Thyroid gland (tissue), 4 donors: ENCODE results near the gene DNAH1. TPM values are rescaled to one million over a fixed set of nuclear protein-coding genes. Genes with fewer than 3 reads are reported as not detected.

ENCODE experiments used
- DNase-seq, 2 donors: peaks; one replicate each; pipeline ENCODE4 v3.0.0-alpha.2; 2019
- H3K27ac ChIP-seq, 3 donors: fragments of 200-600 bp; sonication (generic); 1 replicate in 2 of 3; 2 replicates in 1 of 3; pipeline ENCODE4 v1.5.1; 2016 to 2019; ENCODE audit warnings: mild to moderate bottlenecking in 1 of 3, moderate library complexity in 1 of 3
- H3K27me3 ChIP-seq: fragments of 200-600 bp; sonication (generic); one replicate; pipeline ENCODE4 v1.5.1; 2019
- H3K36me3 ChIP-seq, 2 donors: fragments of 200-600 bp; sonication (generic); one replicate each; pipeline ENCODE4 v1.5.1; 2016 to 2019
- H3K4me1 ChIP-seq, 2 donors: fragments of 200-600 bp; sonication (generic); one replicate each; pipeline ENCODE4 v1.5.1; 2017 to 2019
- H3K4me3 ChIP-seq, 3 donors: fragments of 200-600 bp; sonication (generic); replicated peaks in 1 of 3; 1 replicate in 2 of 3; 2 replicates in 1 of 3; pipeline ENCODE4 v1.5.1; 2016; ENCODE audit warnings: mild to moderate bottlenecking in 1 of 3
- H3K9me3 ChIP-seq: fragments of 200-600 bp; sonication (generic); one replicate; pipeline ENCODE4 v1.5.1; 2017
- POLR2A ChIP-seq, 2 donors: fragments of 450-650 bp; IDR thresholded peaks; one replicate each; pipeline ENCODE4 v1.6.1; 2017; ENCODE audit warnings: antibody characterized with exemption in 2 of 2, mild to moderate bottlenecking in 2 of 2, moderate library complexity in 1 of 2
- WGBS, 2 donors: methylation state at CpG; one replicate each; pipeline ENCODE4 v1.1.5; 2017; 5-methylcytosine and 5-hydroxymethylcytosine counted together
- intact Hi-C: fragments of 100-400 bp; cut with DNase I; formaldehyde crosslinking; loops from one replicate; pipeline ENCODE4 v1.15.1; 2023
- total RNA-seq, 4 donors: library from RNA; depleted of rRNA; stranded (reverse); fragments of >200 nt; gene quantifications; one replicate each; pipeline ENCODE4 v1.2.3, GENCODE V29; 2016
- TF ChIP-seq, protein P1 (sequence below), 6 experiments: fragments of 200-600 bp in 3 of 6; fragments of 450-650 bp in 3 of 6; sonication (generic) in 3 of 6; IDR thresholded peaks; one replicate each; pipeline ENCODE4 v1.5.1; 2016 to 2019; ENCODE audit warnings: antibody characterized with exemption in 6 of 6, mild to moderate bottlenecking in 2 of 6, inconsistent platforms in 1 of 6, moderate library complexity in 1 of 6

DNAH1 gene
- total RNA-seq, 4 donors from 2014 or later: 4.6 to 14.2 (median 7.5) TPM

DNA sequence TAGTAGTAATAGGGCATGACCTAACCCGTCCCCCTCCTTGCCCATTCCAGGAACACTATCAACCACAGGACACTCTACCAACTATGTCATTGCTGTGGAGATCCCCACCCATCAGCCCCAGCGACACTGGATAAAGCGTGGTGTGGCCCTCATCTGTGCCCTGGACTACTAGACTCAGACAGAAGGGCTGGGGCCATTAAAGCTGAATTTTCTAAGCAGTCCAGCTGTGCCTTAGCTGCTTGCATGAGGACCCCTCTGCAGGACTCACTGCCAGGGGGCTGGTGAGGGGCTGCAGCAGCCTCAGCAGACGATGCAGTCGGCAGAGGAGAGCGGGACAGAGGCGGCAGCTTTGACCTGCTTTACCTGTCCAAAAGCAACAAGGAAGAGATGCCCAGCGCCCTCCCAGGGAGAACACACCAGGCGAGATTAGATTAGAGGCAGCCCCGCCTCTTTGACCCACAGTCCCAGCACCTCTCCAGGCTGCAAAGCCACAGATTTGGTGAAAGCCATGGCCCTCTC lies 84.2 kb downstream of the DNAH1 start:
- Histone ChIP-seq H3K9me3 (no peaks in the 10 kb centered on the region), H3K27ac (no peak overlapping the region), H3K27me3 (no peaks in the 10 kb centered on the region), H3K4me1 (no peaks in the 10 kb centered on the region), H3K4me3 (no peak overlapping the region), H3K36me3 (peaks cover 40 to 43% of the 10 kb centered on the region in 2 donors)
- intact Hi-C loops: loop anchor here (10.0 kb wide), 1 partner anchor 166 kb away; the partner anchor contains the start of gene TWF2
- 92 to 95% methylated on average over 4 to 10 of the region's 10 CpGs for WGBS, 2 donors
- TF ChIP-seq, protein P1, sequence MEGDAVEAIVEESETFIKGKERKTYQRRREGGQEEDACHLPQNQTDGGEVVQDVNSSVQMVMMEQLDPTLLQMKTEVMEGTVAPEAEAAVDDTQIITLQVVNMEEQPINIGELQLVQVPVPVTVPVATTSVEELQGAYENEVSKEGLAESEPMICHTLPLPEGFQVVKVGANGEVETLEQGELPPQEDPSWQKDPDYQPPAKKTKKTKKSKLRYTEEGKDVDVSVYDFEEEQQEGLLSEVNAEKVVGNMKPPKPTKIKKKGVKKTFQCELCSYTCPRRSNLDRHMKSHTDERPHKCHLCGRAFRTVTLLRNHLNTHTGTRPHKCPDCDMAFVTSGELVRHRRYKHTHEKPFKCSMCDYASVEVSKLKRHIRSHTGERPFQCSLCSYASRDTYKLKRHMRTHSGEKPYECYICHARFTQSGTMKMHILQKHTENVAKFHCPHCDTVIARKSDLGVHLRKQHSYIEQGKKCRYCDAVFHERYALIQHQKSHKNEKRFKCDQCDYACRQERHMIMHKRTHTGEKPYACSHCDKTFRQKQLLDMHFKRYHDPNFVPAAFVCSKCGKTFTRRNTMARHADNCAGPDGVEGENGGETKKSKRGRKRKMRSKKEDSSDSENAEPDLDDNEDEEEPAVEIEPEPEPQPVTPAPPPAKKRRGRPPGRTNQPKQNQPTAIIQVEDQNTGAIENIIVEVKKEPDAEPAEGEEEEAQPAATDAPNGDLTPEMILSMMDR (IDR thresholded peaks at IDR 0.05): no peak
- no peak for TF ChIP-seq POLR2A (IDR thresholded peaks at IDR 0.05)
- no peak for DNase-seq

DNA sequence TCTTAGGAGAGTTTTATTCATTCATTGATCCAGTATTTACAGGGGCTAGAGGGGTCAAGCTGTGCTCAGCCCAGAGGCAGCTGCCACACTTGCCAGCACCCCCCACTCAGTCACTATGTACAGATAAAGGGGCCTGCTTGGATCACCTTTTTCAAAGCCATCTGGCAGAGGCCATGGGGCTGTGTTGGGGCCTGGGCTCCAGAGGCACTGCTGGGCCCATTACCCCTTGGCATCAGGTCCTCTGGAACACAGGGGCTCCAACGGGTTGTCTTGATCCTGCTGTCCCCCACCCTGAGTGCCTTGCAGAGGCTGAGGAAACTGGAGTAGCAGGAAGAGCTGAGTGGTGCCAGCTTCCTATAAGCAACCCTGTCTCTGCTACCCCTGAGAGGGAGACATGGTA lies 84.9 kb downstream of the DNAH1 start:
- DNase-seq: no peak
- WGBS, 2 donors: 80% methylated on average over 1 of the region's 1 CpG; no CpG with 5 or more reads in 1 of the 2 donors
- no peaks in the 10 kb centered on the region for H3K27me3 ChIP-seq
- H3K9me3 ChIP-seq: no peaks in the 10 kb centered on the region
- intact Hi-C loops: loop anchor here (10.0 kb wide), 1 partner anchor 166 kb away; the partner anchor contains the start of gene TWF2
- no peaks in the 10 kb centered on the region for H3K4me1 ChIP-seq
- no peak overlapping the region for H3K4me3 ChIP-seq
- no peak for TF ChIP-seq POLR2A (IDR thresholded peaks at IDR 0.05)
- TF ChIP-seq, protein P1 (IDR thresholded peaks at IDR 0.05): no peak
- no peak overlapping the region for H3K27ac ChIP-seq
- H3K36me3 ChIP-seq: peaks cover 40 to 50% of the 10 kb centered on the region in 2 donors

DNA sequence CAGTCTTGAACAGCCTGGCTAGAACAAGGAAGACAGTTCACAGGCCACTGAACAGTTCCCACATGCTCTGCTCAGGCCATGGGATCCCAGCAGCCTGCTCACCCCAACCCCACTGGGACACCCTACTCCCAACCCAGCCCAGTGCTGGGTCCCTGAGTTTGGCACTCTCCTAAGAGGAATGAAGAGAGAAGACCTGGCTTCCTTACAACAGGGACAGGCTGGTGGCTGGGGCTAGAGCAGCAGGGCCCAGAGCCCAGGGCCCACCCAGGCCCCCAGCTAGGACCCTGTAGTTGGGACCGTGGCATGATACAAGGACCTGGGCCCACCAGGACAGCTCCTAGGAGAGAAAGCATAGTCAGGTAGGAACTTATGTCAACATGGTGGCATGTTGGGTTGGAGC lies 85.4 kb downstream of the DNAH1 start:
- intact Hi-C loops: loop anchor here (10.0 kb wide), 1 partner anchor 167 kb away; the partner anchor contains the start of gene TWF2
- WGBS, 2 donors: 100% methylated on average over 1 of the region's 1 CpG

DNA sequence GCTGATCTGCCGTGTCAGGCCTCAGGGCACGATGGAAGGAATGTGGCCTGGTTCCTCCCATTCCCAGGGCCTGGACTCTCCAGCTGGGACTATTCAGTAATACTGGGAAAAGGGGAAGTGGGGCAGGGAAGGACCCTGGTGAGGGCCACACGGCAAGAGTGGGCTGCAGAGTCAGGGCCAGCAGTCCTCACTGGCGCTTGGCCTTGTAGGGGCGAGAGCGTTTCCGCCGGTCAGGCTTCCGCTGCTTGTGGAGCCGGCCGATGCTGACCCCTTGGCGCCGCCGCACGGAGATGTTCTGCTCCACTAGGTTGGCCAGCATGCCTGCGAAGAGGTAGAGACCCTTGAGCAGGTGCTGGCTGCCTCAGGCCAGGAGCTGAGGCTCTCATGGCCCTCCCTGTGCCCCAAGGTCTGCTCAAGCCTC lies 86.0 kb downstream of the DNAH1 start:
- Histone ChIP-seq H3K4me1 (no peaks in the 10 kb centered on the region), H3K4me3 (no peak overlapping the region), H3K36me3 (peaks cover 49 to 60% of the 10 kb centered on the region in 2 donors), H3K27me3 (no peaks in the 10 kb centered on the region), H3K9me3 (no peaks in the 10 kb centered on the region), H3K27ac (no peak overlapping the region)
- intact Hi-C loops: loop anchor here (10.0 kb wide), 1 partner anchor 167 kb away; the partner anchor contains the start of gene TWF2
- TF ChIP-seq, protein P1 (IDR thresholded peaks at IDR 0.05): no peak
- no peak for TF ChIP-seq POLR2A (IDR thresholded peaks at IDR 0.05)
- WGBS, 2 donors: 75 to 86% methylated on average over 4 to 11 of the region's 16 CpGs
- no peak for DNase-seq

More for the DNA sequence above, 85.4 kb downstream of the DNAH1 start:
- peaks cover 43 to 55% of the 10 kb centered on the region in 2 donors for H3K36me3 ChIP-seq
- no peaks in the 10 kb centered on the region for H3K4me1 ChIP-seq
- H3K4me3 ChIP-seq: no peak overlapping the region
- TF ChIP-seq POLR2A (IDR thresholded peaks at IDR 0.05): no peak
- TF ChIP-seq, protein P1 (IDR thresholded peaks at IDR 0.05): no peak
- no peaks in the 10 kb centered on the region for H3K27me3 ChIP-seq
- H3K27ac ChIP-seq: no peak overlapping the region
- DNase-seq: no peak
- H3K9me3 ChIP-seq: no peaks in the 10 kb centered on the region

DNA sequence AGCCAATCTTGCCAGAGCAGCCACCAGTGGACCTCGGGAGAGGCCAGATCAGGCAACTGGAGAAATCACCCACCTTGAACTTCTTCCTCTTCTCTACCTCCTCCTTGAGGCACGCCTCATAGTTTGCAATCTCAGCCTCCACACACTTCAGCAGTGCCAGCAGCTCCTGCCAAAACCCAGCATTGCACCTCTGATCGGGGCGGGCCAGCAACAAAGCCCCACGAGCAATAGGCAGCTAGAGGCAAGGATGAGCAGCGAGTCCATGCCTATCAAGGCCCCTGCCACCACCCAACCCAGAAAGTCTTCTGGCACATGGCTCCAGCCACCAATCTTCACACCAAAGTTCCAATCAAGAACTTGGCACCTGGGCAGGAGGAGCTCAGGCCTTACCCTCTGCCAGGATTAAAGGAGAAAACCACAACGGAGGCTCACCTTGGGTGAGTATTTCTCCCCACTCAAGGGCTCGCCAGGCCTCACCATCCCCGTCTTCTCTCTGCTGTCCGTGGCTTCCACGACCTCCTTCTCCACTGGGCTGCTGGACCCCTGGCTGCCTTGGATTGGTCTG lies 86.7 kb downstream of the DNAH1 start:
- no peak overlapping the region for H3K27ac ChIP-seq
- H3K9me3 ChIP-seq: no peaks in the 10 kb centered on the region
- no peaks in the 10 kb centered on the region for H3K27me3 ChIP-seq
- no peak for DNase-seq
- intact Hi-C loops: loop anchor here (10.0 kb wide), 1 partner anchor 168 kb away; the partner anchor contains the start of gene TWF2
- TF ChIP-seq, protein P1 (IDR thresholded peaks at IDR 0.05): no peak
- TF ChIP-seq POLR2A (IDR thresholded peaks at IDR 0.05): no peak
- no peaks in the 10 kb centered on the region for H3K4me1 ChIP-seq
- H3K36me3 ChIP-seq: peaks cover 52 to 67% of the 10 kb centered on the region in 2 donors
- 89 to 93% methylated on average over 11 of the region's 11 CpGs for WGBS, 2 donors
- H3K4me3 ChIP-seq: no peak overlapping the region
